ENCODE measurements around the gene ACACB.
"Not testable (repeated sequence)": the region's sequence is repeated elsewhere in the genome, so short reads cannot be mapped to it uniquely, and the experiment has no call there.

The ACACB gene

DNA sequence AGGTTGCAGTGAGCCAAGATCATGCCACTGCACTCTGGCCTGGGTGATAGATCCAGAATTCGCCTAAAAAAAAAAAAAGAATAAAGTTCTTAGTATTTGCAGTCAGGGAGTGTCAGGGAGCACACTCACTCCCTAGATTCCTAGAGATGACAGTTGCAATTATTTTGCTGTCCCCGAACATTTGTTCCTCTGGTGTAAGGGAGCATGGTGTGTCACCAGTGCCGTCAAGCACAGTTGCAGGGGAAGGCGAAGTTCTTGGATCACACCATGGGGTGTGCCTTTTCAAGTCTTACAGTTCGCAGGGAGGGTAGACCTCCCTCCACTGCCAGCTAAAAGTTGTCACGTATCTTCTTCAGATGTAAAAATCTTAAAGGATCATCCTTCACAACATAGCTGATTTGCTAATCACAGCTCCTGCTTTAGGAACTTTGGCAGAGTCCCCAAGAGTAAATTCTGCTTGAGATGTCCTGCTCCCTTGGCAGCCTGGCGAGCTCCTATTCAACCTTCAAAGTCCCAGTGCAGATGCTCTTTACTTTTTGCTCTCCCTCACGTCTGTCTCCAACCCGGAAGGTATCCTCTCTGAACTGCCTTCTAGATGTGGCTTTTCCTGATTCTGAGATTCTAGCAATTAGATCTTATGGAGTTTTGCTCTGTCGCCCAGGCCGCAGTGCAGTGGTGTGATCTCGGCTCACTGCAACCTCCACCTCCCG lies 11.3 kb downstream of the ACACB start:
- no peaks in the 10 kb centered on the region for H3K36me3 ChIP-seq (ENCODE audit: insufficient read depth, low read length)
- no peak overlapping the region for H3K9ac ChIP-seq (ENCODE audit: low read length)
- H3K9me3 ChIP-seq (ENCODE audit: low read length) = no peaks in the 10 kb centered on the region
- H3K4me3 ChIP-seq (ENCODE audit: low read depth in 1 of 2, low read length in 2 of 2) = no peak overlapping the region
- H3K4me1 ChIP-seq (ENCODE audit: insufficient read depth, low read length) = peaks cover 42% of the 10 kb centered on the region
- no peaks in the 10 kb centered on the region for H3K27me3 ChIP-seq (ENCODE audit: control insufficient read depth in 1 of 2, insufficient read depth in 2 of 2, low read length in 2 of 2)
- no peak overlapping the region for H3K27ac ChIP-seq (ENCODE audit: low read depth, low read length)

DNA sequence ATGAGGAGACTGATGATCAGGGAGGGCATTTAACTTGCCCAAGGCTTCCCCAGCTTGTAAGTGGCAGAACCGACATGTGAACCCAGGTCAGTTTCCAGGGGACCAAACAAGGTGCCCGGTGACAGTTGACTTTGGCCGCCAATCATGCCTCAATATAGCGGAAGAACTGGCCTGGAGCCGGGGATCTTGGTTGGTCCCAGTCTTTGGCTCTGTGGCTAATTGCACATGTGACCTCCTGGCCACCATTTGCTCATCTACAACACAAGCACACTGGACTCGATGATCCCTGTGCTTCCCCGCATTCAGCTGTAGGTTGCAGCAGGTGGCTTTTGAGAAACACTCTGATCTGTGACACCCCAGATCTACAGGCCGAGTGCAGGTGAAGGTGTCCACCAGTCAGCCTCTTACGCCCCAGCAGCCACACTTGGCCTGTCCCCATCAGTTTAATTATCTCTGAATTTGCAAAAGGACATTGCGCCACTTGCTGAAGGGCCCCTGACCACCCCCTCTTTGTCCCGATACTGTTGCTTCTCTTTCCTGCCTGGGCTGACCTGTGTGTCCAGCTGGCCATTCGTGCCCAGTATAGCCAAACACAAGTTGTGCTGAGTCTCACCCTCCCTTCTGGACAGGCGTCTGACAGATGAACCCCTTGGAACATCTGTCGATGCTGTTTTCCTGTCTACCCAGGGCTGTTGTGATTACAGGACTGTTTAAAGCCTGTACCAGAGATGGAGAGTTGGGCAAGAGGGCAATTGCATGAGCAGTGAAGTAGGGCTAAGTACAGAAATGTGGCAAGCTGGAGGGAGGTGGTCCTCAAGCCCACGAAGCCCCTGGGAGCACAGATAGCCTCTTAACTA lies 14.1 kb downstream of the ACACB start:
- no peaks in the 10 kb centered on the region for H3K9me3 ChIP-seq (ENCODE audit: low read length)
- H3K36me3 ChIP-seq (ENCODE audit: insufficient read depth, low read length) = no peaks in the 10 kb centered on the region
- peak overlapping the region in 1 of 2 donors; percentile 26 for H3K4me3 ChIP-seq (ENCODE audit: low read depth in 1 of 2, low read length in 2 of 2)
- no peaks in the 10 kb centered on the region for H3K27me3 ChIP-seq (ENCODE audit: control insufficient read depth in 1 of 2, insufficient read depth in 2 of 2, low read length in 2 of 2)
- H3K27ac ChIP-seq (ENCODE audit: low read depth, low read length) = peak overlapping the region; percentile 77
- peaks cover 46% of the 10 kb centered on the region for H3K4me1 ChIP-seq (ENCODE audit: insufficient read depth, low read length)
- H3K9ac ChIP-seq (ENCODE audit: low read length) = no peak overlapping the region

DNA sequence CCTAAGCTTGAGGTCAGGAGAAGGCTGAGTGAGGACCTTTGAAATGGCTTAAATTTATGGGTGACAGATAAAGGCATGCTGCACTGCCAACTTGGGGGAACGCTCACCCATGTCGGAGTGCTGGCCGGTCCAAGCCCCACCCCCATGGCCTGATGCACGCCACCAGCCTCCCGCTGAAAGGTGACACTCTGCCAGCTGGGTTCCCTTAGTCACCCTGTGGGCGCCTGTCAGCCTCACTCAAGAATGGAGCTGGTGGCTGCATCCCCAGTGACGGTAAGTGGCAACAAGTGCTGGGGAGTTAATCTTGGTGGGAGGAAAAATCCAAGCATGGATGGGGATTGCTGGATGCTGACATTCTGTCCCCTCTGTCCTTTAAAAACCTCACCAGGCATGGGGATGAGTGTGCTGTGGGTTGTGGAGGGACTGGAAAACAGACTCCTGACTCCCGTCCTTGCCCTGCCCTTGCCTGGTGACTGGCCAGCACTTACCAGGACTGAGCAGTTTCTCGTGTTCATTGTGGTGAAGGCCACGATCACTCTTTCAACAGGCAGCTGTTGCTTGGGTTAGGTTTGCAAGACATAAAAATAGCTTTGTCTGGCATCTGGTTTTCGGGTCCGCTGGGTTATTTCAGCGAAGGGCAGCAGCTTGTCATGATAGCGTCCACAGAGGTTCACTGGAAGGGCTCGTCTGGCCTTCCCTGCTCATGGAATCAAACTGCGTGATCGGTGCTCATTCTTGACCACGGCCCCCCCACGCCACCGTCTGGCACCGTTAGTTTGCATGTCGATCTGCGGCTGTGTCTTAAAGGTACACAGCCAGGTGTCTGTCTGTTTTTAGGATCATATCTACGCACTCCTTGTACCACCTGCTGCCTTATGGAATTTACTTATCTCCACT lies 15.0 kb downstream of the ACACB start:
- Histone ChIP-seq H3K4me1 (ENCODE audit: insufficient read depth, low read length) (peaks cover 41% of the 10 kb centered on the region), H3K9me3 (ENCODE audit: low read length) (no peaks in the 10 kb centered on the region), H3K9ac (ENCODE audit: low read length) (no peak overlapping the region), H3K36me3 (ENCODE audit: insufficient read depth, low read length) (no peaks in the 10 kb centered on the region), H3K4me3 (ENCODE audit: low read depth in 1 of 2, low read length in 2 of 2) (peak overlapping the region in 1 of 2 donors; percentile 26), H3K27me3 (ENCODE audit: control insufficient read depth in 1 of 2, insufficient read depth in 2 of 2, low read length in 2 of 2) (no peaks in the 10 kb centered on the region), H3K27ac (ENCODE audit: low read depth, low read length) (peak overlapping the region; percentile 77)

DNA sequence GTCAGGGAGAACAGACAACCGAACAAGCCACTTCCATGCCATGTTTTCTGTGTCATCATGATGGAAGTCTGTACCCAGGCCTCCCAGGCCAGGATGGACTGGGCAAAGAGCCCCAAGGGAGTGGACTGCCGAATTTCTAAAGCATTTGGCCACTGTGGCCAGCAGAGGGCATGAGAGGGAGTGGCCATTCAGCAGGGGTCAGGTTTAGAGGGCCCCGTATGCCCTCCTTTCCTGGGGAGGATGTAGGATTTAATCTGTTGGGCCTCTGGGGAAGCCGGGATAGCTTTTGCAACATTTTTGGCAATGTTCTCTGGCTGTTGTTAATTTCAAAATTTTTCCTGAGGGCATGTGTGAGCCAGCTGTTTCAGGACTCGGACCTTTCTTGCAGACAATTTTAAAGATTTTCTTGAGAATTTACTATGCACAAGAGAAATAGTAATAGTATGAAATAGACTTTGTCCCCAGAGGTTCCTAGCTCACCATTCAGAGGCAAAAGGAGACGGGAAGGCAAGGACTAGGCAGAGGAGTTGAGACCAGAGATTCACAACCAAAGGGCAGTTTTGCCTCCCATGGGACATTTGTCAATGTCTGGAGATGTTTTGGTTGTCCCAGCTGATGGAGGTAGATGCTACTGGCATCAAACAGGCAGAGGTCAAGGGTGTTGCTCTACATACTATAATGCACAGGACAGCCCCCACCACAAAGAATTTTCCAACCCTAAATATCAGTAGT lies 18.0 kb downstream of the ACACB start:
- peaks cover 36% of the 10 kb centered on the region for H3K4me1 ChIP-seq (ENCODE audit: insufficient read depth, low read length)
- peak overlapping the region; percentile 30 for H3K27ac ChIP-seq (ENCODE audit: low read depth, low read length)
- no peak overlapping the region for H3K9ac ChIP-seq (ENCODE audit: low read length)
- no peaks in the 10 kb centered on the region for H3K27me3 ChIP-seq (ENCODE audit: control insufficient read depth in 1 of 2, insufficient read depth in 2 of 2, low read length in 2 of 2)
- H3K36me3 ChIP-seq (ENCODE audit: insufficient read depth, low read length) = no peaks in the 10 kb centered on the region
- H3K4me3 ChIP-seq (ENCODE audit: low read depth in 1 of 2, low read length in 2 of 2) = no peak overlapping the region
- no peaks in the 10 kb centered on the region for H3K9me3 ChIP-seq (ENCODE audit: low read length)

DNA sequence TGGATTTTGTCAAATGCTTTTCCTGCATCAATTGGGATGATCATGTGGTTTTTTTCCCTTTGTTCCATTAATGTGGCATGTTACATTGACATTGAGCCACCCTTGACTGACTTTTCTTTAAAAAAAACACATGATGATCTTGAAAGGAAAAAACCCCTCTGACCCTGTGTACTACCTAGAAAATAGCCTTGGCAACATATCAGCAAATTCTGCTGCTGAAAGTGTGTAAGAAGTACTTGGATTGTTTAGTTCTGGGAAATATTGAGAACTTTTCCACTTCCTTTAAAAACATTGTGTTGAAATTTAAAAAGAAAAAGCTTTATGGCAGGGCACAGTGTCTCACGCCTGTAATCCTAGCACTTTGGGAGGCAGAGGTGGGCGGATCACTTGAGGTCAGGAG lies 20.7 kb downstream of the ACACB start:
- Histone ChIP-seq H3K9me3 (ENCODE audit: low read length) (no peaks in the 10 kb centered on the region), H3K27ac (ENCODE audit: low read depth, low read length) (no peak overlapping the region), H3K36me3 (ENCODE audit: insufficient read depth, low read length) (peaks cover 6% of the 10 kb centered on the region), H3K4me3 (ENCODE audit: low read depth in 1 of 2, low read length in 2 of 2) (no peak overlapping the region), H3K9ac (ENCODE audit: low read length) (no peak overlapping the region), H3K4me1 (ENCODE audit: insufficient read depth, low read length) (peaks cover 22% of the 10 kb centered on the region), H3K27me3 (ENCODE audit: control insufficient read depth in 1 of 2, insufficient read depth in 2 of 2, low read length in 2 of 2) (no peaks in the 10 kb centered on the region)

DNA sequence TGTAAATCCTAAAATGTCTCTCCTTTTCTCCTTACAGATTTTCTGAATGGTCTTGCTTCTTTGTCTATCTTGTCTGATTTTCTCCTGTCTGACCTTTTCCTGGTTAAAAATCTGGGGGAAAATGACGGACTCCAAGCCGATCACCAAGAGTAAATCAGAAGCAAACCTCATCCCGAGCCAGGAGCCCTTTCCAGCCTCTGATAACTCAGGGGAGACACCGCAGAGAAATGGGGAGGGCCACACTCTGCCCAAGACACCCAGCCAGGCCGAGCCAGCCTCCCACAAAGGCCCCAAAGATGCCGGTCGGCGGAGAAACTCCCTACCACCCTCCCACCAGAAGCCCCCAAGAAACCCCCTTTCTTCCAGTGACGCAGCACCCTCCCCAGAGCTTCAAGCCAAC lies 23.0 kb downstream of the ACACB start:
- peaks cover 6% of the 10 kb centered on the region for H3K36me3 ChIP-seq (ENCODE audit: insufficient read depth, low read length)
- no peak overlapping the region for H3K9ac ChIP-seq (ENCODE audit: low read length)
- H3K4me3 ChIP-seq (ENCODE audit: low read depth in 1 of 2, low read length in 2 of 2) = no peak overlapping the region
- no peaks in the 10 kb centered on the region for H3K27me3 ChIP-seq (ENCODE audit: control insufficient read depth in 1 of 2, insufficient read depth in 2 of 2, low read length in 2 of 2)
- no peak overlapping the region for H3K27ac ChIP-seq (ENCODE audit: low read depth, low read length)
- no peaks in the 10 kb centered on the region for H3K9me3 ChIP-seq (ENCODE audit: low read length)
- H3K4me1 ChIP-seq (ENCODE audit: insufficient read depth, low read length) = peaks cover 6% of the 10 kb centered on the region

DNA sequence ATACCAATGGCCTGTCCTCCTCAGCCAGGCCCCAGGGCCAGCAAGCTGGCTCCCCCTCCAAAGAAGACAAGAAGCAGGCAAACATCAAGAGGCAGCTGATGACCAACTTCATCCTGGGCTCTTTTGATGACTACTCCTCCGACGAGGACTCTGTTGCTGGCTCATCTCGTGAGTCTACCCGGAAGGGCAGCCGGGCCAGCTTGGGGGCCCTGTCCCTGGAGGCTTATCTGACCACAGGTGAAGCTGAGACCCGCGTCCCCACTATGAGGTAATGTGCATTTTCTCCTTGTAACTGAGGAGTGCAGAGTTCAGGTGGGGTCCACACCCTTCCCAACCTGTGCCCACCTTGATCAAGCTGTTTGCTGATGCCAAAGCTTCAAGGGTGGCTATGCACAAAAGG lies 23.4 kb downstream of the ACACB start:
- H3K36me3 ChIP-seq (ENCODE audit: insufficient read depth, low read length) = peaks cover 6% of the 10 kb centered on the region
- no peak overlapping the region for H3K27ac ChIP-seq (ENCODE audit: low read depth, low read length)
- H3K27me3 ChIP-seq (ENCODE audit: control insufficient read depth in 1 of 2, insufficient read depth in 2 of 2, low read length in 2 of 2) = no peaks in the 10 kb centered on the region
- peaks cover 2% of the 10 kb centered on the region for H3K4me1 ChIP-seq (ENCODE audit: insufficient read depth, low read length)
- no peak overlapping the region for H3K9ac ChIP-seq (ENCODE audit: low read length)
- H3K9me3 ChIP-seq (ENCODE audit: low read length) = no peaks in the 10 kb centered on the region
- no peak overlapping the region for H3K4me3 ChIP-seq (ENCODE audit: low read depth in 1 of 2, low read length in 2 of 2)

DNA sequence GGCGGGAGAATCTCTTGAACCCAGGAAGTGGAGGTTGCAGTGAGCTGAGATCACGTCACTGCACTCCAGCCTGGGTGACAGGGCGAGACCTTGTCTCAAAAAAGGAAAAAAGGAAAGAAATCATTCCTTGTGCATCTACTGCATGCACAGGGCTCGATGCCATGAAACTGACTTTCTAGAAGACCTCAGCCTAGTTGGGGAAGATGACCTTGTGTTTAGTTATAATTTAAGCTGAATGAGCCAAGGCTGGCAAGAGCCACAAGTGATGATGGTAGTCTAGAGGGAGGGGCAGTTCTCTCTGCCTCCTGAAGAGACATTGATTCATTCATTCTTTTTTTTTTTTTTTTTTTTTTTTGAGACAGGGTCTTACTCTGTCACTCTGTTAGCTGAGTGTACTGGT lies 24.2 kb downstream of the ACACB start:
- Histone ChIP-seq H3K27ac (ENCODE audit: low read depth, low read length) (no peak overlapping the region), H3K36me3 (ENCODE audit: insufficient read depth, low read length) (peaks cover 6% of the 10 kb centered on the region), H3K4me3 (ENCODE audit: low read depth in 1 of 2, low read length in 2 of 2) (no peak overlapping the region), H3K27me3 (ENCODE audit: control insufficient read depth in 1 of 2, insufficient read depth in 2 of 2, low read length in 2 of 2) (no peaks in the 10 kb centered on the region), H3K4me1 (ENCODE audit: insufficient read depth, low read length) (peaks cover 8% of the 10 kb centered on the region), H3K9ac (ENCODE audit: low read length) (no peak overlapping the region), H3K9me3 (ENCODE audit: low read length) (no peaks in the 10 kb centered on the region)

DNA sequence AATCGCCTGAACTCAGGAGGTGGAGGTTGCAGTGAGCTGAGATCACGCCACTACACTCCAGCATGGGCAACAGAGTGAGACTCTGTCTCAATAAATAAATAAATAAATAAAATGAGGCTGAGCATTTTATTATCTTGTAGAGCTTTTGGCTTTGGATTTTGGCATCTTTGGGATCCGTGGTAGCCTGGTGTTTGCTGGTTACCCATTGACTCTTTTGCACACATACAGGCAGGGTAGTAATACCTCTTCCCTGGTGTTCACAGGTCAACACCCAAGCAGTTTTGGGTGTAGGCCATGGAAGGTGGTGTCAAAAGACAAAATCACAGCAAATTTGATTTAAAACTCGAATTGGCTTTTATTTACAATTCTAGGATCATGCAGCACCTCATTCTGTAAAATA lies 27.8 kb downstream of the ACACB start:
- Histone ChIP-seq H3K36me3 (ENCODE audit: insufficient read depth, low read length) (peaks cover 6% of the 10 kb centered on the region), H3K27ac (ENCODE audit: low read depth, low read length) (no peak overlapping the region), H3K4me1 (ENCODE audit: insufficient read depth, low read length) (peaks cover 32% of the 10 kb centered on the region), H3K4me3 (ENCODE audit: low read depth in 1 of 2, low read length in 2 of 2) (no peak overlapping the region), H3K9ac (ENCODE audit: low read length) (no peak overlapping the region), H3K9me3 (ENCODE audit: low read length) (no peaks in the 10 kb centered on the region), H3K27me3 (ENCODE audit: control insufficient read depth in 1 of 2, insufficient read depth in 2 of 2, low read length in 2 of 2) (no peaks in the 10 kb centered on the region)

DNA sequence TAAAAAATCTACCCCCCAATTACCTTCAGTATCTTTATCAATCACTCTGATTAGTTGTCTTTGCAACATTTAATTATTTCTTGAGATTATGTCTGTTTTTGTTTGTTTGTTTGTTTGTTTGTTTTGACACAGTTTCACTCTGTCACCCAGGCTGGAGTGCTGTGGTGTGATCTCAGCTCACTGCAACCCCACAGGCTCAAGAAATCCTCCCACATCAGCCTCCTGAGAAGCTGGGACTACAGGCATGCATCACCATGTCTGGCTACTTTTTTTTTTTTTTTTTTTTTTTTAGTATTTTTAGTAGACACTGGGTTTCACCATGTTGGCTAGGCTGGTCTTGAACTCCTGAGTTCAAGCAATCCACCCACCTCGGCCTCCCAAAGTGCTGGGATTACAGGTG lies 30.7 kb downstream of the ACACB start:
- not testable (repeated sequence) for H3K9ac ChIP-seq (ENCODE audit: low read length); H3K9me3 ChIP-seq (ENCODE audit: low read length); H3K27me3 ChIP-seq (ENCODE audit: control insufficient read depth in 1 of 2, insufficient read depth in 2 of 2, low read length in 2 of 2); H3K36me3 ChIP-seq (ENCODE audit: insufficient read depth, low read length); H3K27ac ChIP-seq (ENCODE audit: low read depth, low read length); H3K4me3 ChIP-seq (ENCODE audit: low read depth in 1 of 2, low read length in 2 of 2)
- H3K4me1 ChIP-seq (ENCODE audit: insufficient read depth, low read length) = peaks cover 32% of the 10 kb centered on the region

DNA sequence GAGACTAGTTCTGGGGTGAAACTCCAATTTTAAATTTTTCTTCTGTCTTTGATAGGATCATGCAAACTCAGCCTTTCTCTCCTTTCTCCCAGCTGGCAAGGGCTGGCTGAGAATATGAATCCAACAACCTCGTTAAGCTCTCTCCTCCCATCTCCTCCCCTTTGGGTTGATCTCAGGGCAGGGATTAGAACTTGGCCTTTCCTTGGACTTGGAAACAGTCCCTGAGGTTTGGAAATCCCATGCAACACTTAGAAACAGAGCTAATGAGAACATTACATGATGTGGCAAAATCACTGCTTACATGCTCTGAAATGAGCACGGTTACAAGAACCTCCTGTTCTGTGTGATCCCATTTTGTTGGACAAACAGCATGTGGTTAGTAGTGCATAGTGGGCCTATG lies 31.6 kb downstream of the ACACB start:
- Histone ChIP-seq H3K9ac (ENCODE audit: low read length) (no peak overlapping the region), H3K27ac (ENCODE audit: low read depth, low read length) (peak overlapping the region; percentile 27), H3K27me3 (ENCODE audit: control insufficient read depth in 1 of 2, insufficient read depth in 2 of 2, low read length in 2 of 2) (no peaks in the 10 kb centered on the region), H3K9me3 (ENCODE audit: low read length) (no peaks in the 10 kb centered on the region), H3K36me3 (ENCODE audit: insufficient read depth, low read length) (no peaks in the 10 kb centered on the region), H3K4me3 (ENCODE audit: low read depth in 1 of 2, low read length in 2 of 2) (no peak overlapping the region), H3K4me1 (ENCODE audit: insufficient read depth, low read length) (peaks cover 32% of the 10 kb centered on the region)
